IMR-90 (cell line): ENCODE data around the gene OR52K1. TPM values are rescaled to one million over a fixed set of nuclear protein-coding genes. Genes with fewer than 3 reads are reported as not detected.

Experiments used
- ATAC-seq: fragments of 200-7000 bp; cut with Tn5 transposase; 2 replicates; pipeline ENCODE4 v1.9.1; 2020; ENCODE audit warnings: low read depth, mild to moderate bottlenecking, moderate library complexity
- BruUV-seq: library from RNA; stranded (reverse); fragments of 400-500 nt; replicated peaks from 2 replicates; lab custom pipeline; 2021; lab: Mats Ljungman, UMichigan
- CTCF ChIA-PET: fragments of 300-600 bp; formaldehyde crosslinking; extraction: SDS; loops from one replicate; lab custom pipeline; 2021; ENCODE audit warnings: antibody characterized with exemption; lab: Yijun Ruan, JAX
- POLR2A ChIA-PET: fragments of 300-600 bp; sonication (Branson Sonifier 250); formaldehyde crosslinking; loops from one replicate; lab custom pipeline; 2022; ENCODE audit warnings: antibody characterized with exemption; ENCODE audit not compliant: unreplicated experiment; lab: Charles Lee
- DNase-seq: peaks from one replicate; pipeline ENCODE4 v3.0.0; 2013
- H2AFZ ChIP-seq: replicated peaks from 2 replicates; pipeline ENCODE3; 2013; ENCODE audit warnings: low read length, mild to moderate bottlenecking; ENCODE audit not compliant: poor library complexity
- H2AK5ac ChIP-seq: 2 replicates; pipeline ENCODE4 v1.6.1; 2013; ENCODE audit warnings: low read depth, low read length, inconsistent platforms
- H2AK9ac ChIP-seq: replicated peaks from 2 replicates; pipeline ENCODE3; 2013; ENCODE audit warnings: mild to moderate bottlenecking, low read depth, low read length, moderate library complexity; ENCODE audit not compliant: poor library complexity
- H2BK120ac ChIP-seq: 2 replicates; pipeline ENCODE4 v1.6.1; 2013; ENCODE audit warnings: low read depth, low read length, inconsistent platforms
- H2BK15ac ChIP-seq: 3 replicates; pipeline ENCODE4 v1.6.1; 2013; ENCODE audit warnings: low read depth, low read length, inconsistent platforms
- H2BK20ac ChIP-seq: 2 replicates; pipeline ENCODE4 v1.6.1; 2013; ENCODE audit warnings: low read depth, mild to moderate bottlenecking, inconsistent platforms, low read length, moderate library complexity
- H2BK5ac ChIP-seq: 2 replicates; pipeline ENCODE4 v1.6.1; 2013; ENCODE audit warnings: mild to moderate bottlenecking, low read depth, low read length, inconsistent platforms; ENCODE audit not compliant: poor library complexity, severe bottlenecking
- H3K14ac ChIP-seq: replicated peaks from 2 replicates; pipeline ENCODE4 v1.6.1; 2013; ENCODE audit warnings: low read depth, low read length, inconsistent platforms
- H3K18ac ChIP-seq: 2 replicates; pipeline ENCODE4 v1.6.1; 2013; ENCODE audit warnings: low read depth, low read length, control low read depth
- H3K23ac ChIP-seq: 2 replicates; pipeline ENCODE4 v1.6.1; 2013; ENCODE audit warnings: low read depth, low read length, inconsistent platforms
- H3K27ac ChIP-seq: 2 replicates; pipeline ENCODE4 v1.5.1; 2013; ENCODE audit warnings: mild to moderate bottlenecking, control low read depth, low read length; ENCODE audit not compliant: insufficient read depth
- H3K27me3 ChIP-seq: 2 replicates; pipeline ENCODE4 v1.6.1; 2013; ENCODE audit warnings: low read length; ENCODE audit not compliant: control insufficient read depth, insufficient read depth
- H3K36me3 ChIP-seq: 2 replicates; pipeline ENCODE4 v1.6.1; 2013; ENCODE audit warnings: low read length, mixed read lengths; ENCODE audit not compliant: control insufficient read depth, insufficient read depth
- H3K4ac ChIP-seq: 2 replicates; pipeline ENCODE4 v1.6.1; 2013; ENCODE audit warnings: low read depth, low read length, inconsistent platforms
- H3K4me1 ChIP-seq: 2 replicates; pipeline ENCODE4 v1.6.1; 2013; ENCODE audit warnings: low read length, mixed read lengths; ENCODE audit not compliant: control insufficient read depth, insufficient read depth
- H3K4me2 ChIP-seq: 2 replicates; pipeline ENCODE4 v1.6.1; 2013; ENCODE audit warnings: low read depth, mild to moderate bottlenecking, control low read depth, low read length, moderate library complexity
- H3K4me3 ChIP-seq: 2 replicates; pipeline ENCODE4 v1.5.1; 2013; ENCODE audit warnings: low read depth, mild to moderate bottlenecking, control low read depth, low read length, moderate library complexity; ENCODE audit not compliant: insufficient read depth
- H3K56ac ChIP-seq: 2 replicates; pipeline ENCODE4 v1.6.1; 2013; ENCODE audit warnings: low read length, inconsistent platforms; ENCODE audit not compliant: insufficient read depth; ENCODE audit errors: extremely low read depth
- H3K79me1 ChIP-seq, 2 experiments: 2 replicates each; pipeline ENCODE4 v1.6.1; 2013; ENCODE audit warnings: low read length in 2 of 2, inconsistent platforms in 1 of 2, low read depth in 1 of 2
- H3K9ac ChIP-seq: 2 replicates; pipeline ENCODE4 v1.6.1; 2013; ENCODE audit warnings: low read depth, low read length, control low read depth
- H3K9me1 ChIP-seq: 2 replicates; pipeline ENCODE4 v1.6.1; 2013; ENCODE audit warnings: low read length, inconsistent platforms; ENCODE audit not compliant: insufficient read depth
- H3K9me3 ChIP-seq: 2 replicates; pipeline ENCODE4 v1.6.1; 2013; ENCODE audit warnings: low read length; ENCODE audit not compliant: control insufficient read depth, insufficient read depth
- H4K20me1 ChIP-seq: 2 replicates; pipeline ENCODE4 v1.6.1; 2013; ENCODE audit warnings: low read length, inconsistent platforms; ENCODE audit not compliant: insufficient read depth
- H4K5ac ChIP-seq: 2 replicates; pipeline ENCODE4 v1.6.1; 2013; ENCODE audit warnings: mild to moderate bottlenecking, low read depth, low read length, control low read depth
- H4K8ac ChIP-seq, 2 experiments: 2 replicates each; pipeline ENCODE4 v1.6.1; 2013; ENCODE audit warnings: low read depth in 2 of 2, low read length in 2 of 2, control low read depth in 1 of 2, inconsistent platforms in 1 of 2
- H4K91ac ChIP-seq: 2 replicates; pipeline ENCODE4 v1.6.1; 2013; ENCODE audit warnings: low read depth, low read length, inconsistent platforms; ENCODE audit not compliant: insufficient read depth
- MAFK ChIP-seq: IDR thresholded peaks from 2 replicates; pipeline ENCODE4 v1.6.1; 2012; ENCODE audit warnings: low read depth, low read length, improper control_type of control experiment
- WGBS, 2 experiments: methylation state at CpG; one replicate each; pipeline versions ENCODE4 v1.1.5 to v1.1.7; 2013; ENCODE audit warnings: missing lambda C conversion rate in 2 of 2; ENCODE audit not compliant: insufficient read length in 1 of 2; ENCODE audit errors: extremely low coverage in 2 of 2; 5-methylcytosine and 5-hydroxymethylcytosine counted together
- dilution Hi-C: fragments of 300-500 bp; cut with HindIII; formaldehyde crosslinking; loops from one replicate; pipeline ENCODE4 v1.14.3; 2018; ENCODE audit warnings: low sequenced_read_pairs; ENCODE audit not compliant: unreplicated experiment
- in situ Hi-C: fragments of 300-500 bp; cut with MboI; formaldehyde crosslinking; loops from 3 replicates; pipeline ENCODE4 v1.14.3; 2019; ENCODE audit warnings: low sequenced_read_pairs, inconsistent platforms, mixed read lengths
- intact Hi-C: fragments of 100-400 bp; cut with micrococcal nuclease; formaldehyde crosslinking; loops from 2 replicates; pipeline ENCODE4 v1.10.0; 2022
- polyA plus RNA-seq, 3 experiments: library from polyadenylated mRNA; depleted of rRNA; stranded (reverse); fragments of >200 nt; gene quantifications; 2 replicates each; pipeline ENCODE4 v1.2.3, GENCODE V29; 2012; ENCODE audit warnings: low replicate concordance in 1 of 3
- total RNA-seq: library from RNA; depleted of rRNA; stranded (reverse); fragments of >200 nt; gene quantifications from 2 replicates; pipeline ENCODE4 v1.2.3, GENCODE V29; 2012

OR52K1 gene
- total and polyA plus RNA-seq, 2 of the 4 experiments (the other 2 are of a cell fraction), result not detected

- no peak overlapping the region for H3K56ac ChIP-seq
- H3K4me2 ChIP-seq, result no peak overlapping the region
- BruUV-seq, result no TSS peak
- no peaks in the 10 kb centered on the region for H4K20me1 ChIP-seq
- no peak overlapping the region for H3K4ac ChIP-seq
- H3K14ac ChIP-seq, result no peak overlapping the region
- H2BK120ac ChIP-seq, result no peak overlapping the region
- intact Hi-C loops, result no loop called here
- H3K4me1 ChIP-seq, result no peaks in the 10 kb centered on the region
- no peak overlapping the region for H2AK5ac ChIP-seq
- no peaks in the 10 kb centered on the region for H3K36me3 ChIP-seq
- DNase-seq (no peak), ATAC-seq (no peak)
- no peak overlapping the region for H2AK9ac ChIP-seq
- no peak overlapping the region for H2BK20ac ChIP-seq
- no peak overlapping the region for H4K8ac ChIP-seq
- dilution Hi-C loops, result no loop called here
- H4K5ac ChIP-seq, result no peak overlapping the region
- ChIA-PET CTCF (no interaction called here), POLR2A (no interaction called here)
- H2AFZ ChIP-seq, result no peak overlapping the region
- no peak overlapping the region for H3K18ac ChIP-seq
- H3K27ac ChIP-seq, result no peak overlapping the region
- H2BK5ac ChIP-seq, result no peak overlapping the region
- H4K91ac ChIP-seq, result no peak overlapping the region
- H3K9me1 ChIP-seq, result no peaks in the 10 kb centered on the region
- in situ Hi-C loops, result no loop called here
- TF ChIP-seq MAFK, result no peak
- H3K27me3 ChIP-seq, result no peaks in the 10 kb centered on the region
- H3K9ac ChIP-seq, result no peak overlapping the region
- H3K9me3 ChIP-seq, result no peaks in the 10 kb centered on the region
- H3K4me3 ChIP-seq, result no peak overlapping the region
- H2BK15ac ChIP-seq, result no peak overlapping the region
- no peaks in the 10 kb centered on the region for H3K79me1 ChIP-seq
- H3K23ac ChIP-seq, result no peak overlapping the region
- no CpG with 5 or more reads among the region's 3 CpGs for WGBS, 2 experiments
Measured at GRCh38 chr11:4443232-4443891, 39.1 kb upstream of the OR52K1 start.
